Psoas muscle (tissue), 8 donors: ENCODE results near the gene KRT86. TPM values are rescaled to one million over a fixed set of nuclear protein-coding genes. Genes with fewer than 3 reads are reported as not detected.

Experiments
- ATAC-seq, 4 donors: fragments of 200-7000 bp; cut with Tn5 transposase; one replicate each; pipeline ENCODE4 v1.9.1; 2020; ENCODE audit warnings: moderate library complexity in 3 of 4, mild to moderate bottlenecking in 2 of 4
- DNase-seq, 2 donors: peaks; one replicate each; pipeline ENCODE4 v3.0.0-alpha.2; 2020
- H3K27ac ChIP-seq: fragments of 200-600 bp; one replicate; pipeline ENCODE4 v1.8.0; 2022
- H3K27me3 ChIP-seq, 3 donors: fragments of 200-600 bp in 1 of 3; one replicate each; pipeline versions ENCODE4 v1.6.1 to v1.8.0; 2013 to 2022; ENCODE audit warnings: low read length in 2 of 3, mild to moderate bottlenecking in 2 of 3, moderate library complexity in 1 of 3; ENCODE audit not compliant: insufficient read depth in 3 of 3
- H3K36me3 ChIP-seq, 2 donors: fragments of 200-600 bp in 1 of 2; one replicate each; pipeline versions ENCODE4 v1.6.1 to v1.8.0; 2013 to 2022; ENCODE audit warnings: low read depth in 1 of 2, mild to moderate bottlenecking in 1 of 2, moderate library complexity in 1 of 2; ENCODE audit not compliant: insufficient read depth in 1 of 2
- H3K4me1 ChIP-seq: fragments of 200-600 bp; one replicate; pipeline ENCODE4 v1.8.0; 2022
- H3K4me3 ChIP-seq: fragments of 200-600 bp; one replicate; pipeline ENCODE4 v1.8.0; 2022; ENCODE audit warnings: mild to moderate bottlenecking
- H3K9me3 ChIP-seq: fragments of 200-600 bp; one replicate; pipeline ENCODE4 v1.8.0; 2022
- WGBS, 3 donors: extraction: QIAGEN DNeasy Blood & Tissue Kit; methylation state at CpG; one replicate each; pipeline versions ENCODE4 v1.1.6 to v1.1.7; 2013; 5-methylcytosine and 5-hydroxymethylcytosine counted together
- intact Hi-C, 2 donors: fragments of 100-400 bp; cut with DNase I; formaldehyde crosslinking; loops; one replicate each; pipeline versions ENCODE4 v1.11.0 to v1.14.2; 2022
- polyA plus RNA-seq, 3 donors: library from polyadenylated mRNA; stranded (reverse); fragments of 200-250 nt; gene quantifications; one replicate each; pipeline ENCODE4 v1.2.3, GENCODE V29; 2013
- total RNA-seq, 4 donors: library from RNA; stranded (reverse); fragmentation: NEBNext Ultra II Directional in 2 of 4; extraction: Animal tissue kit (Norgen Biotek cat#: 25700) in 2 of 4; gene quantifications; one replicate each; pipeline versions ENCODE4 v1.2.1 to v1.2.4, GENCODE V29; 2021 to 2023
- TF ChIP-seq, protein P1 (sequence below): fragments of 200-600 bp; IDR thresholded peaks from one replicate; pipeline ENCODE4 v1.8.0; 2022; ENCODE audit warnings: antibody characterized with exemption
- donor health status: healthy with polysubstance abuse.
- donor health status: DM: no; HTN: no; CAD: no; lungs with moderate emphysema.
- donor health status: Bipolar disorder and iron deficiency.
- donor health status: healthy.
- donor health status: DM: yes; HTN: yes; CAD: no.
- donor health status: DM: no; HTN: no; CAD: no.
- donor health status: DM: no; HTN: no; CAD: no.
- donor health status: DM: yes; HTN: yes; CAD: no.

Gene KRT86
- total and polyA plus RNA-seq, 7 donors: 0.01 to 0.77 (median 0.05) TPM; not detected in 4

DNA sequence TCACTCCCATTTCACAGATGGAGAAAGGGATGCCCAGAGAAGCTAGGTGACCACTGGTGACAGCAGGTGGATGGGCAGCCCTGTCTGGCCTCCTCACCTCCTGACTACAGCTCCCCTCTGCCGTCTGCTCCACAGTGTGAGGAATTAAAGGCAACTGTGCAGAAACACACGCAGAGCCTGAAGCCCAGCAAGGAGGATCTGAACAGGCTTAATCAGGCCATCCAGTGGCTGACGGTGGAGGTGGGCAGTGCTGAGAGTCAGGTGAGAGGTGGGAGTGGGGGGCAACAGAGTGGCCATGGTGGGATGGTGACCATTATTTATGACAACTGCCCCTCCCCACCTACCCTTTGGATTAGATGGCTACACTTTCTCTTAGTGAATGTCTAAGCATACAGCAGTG lies 1.2 kb downstream of the KRT86 start:
- WGBS, 3 donors: 81 to 100% (median 85%) methylated on average over 3 of the region's 3 CpGs
- no peak for DNase-seq

GRCh38 chr12:52277486-52278245 lies 3.2 kb downstream of the KRT86 start:
- TF ChIP-seq, protein P1, sequence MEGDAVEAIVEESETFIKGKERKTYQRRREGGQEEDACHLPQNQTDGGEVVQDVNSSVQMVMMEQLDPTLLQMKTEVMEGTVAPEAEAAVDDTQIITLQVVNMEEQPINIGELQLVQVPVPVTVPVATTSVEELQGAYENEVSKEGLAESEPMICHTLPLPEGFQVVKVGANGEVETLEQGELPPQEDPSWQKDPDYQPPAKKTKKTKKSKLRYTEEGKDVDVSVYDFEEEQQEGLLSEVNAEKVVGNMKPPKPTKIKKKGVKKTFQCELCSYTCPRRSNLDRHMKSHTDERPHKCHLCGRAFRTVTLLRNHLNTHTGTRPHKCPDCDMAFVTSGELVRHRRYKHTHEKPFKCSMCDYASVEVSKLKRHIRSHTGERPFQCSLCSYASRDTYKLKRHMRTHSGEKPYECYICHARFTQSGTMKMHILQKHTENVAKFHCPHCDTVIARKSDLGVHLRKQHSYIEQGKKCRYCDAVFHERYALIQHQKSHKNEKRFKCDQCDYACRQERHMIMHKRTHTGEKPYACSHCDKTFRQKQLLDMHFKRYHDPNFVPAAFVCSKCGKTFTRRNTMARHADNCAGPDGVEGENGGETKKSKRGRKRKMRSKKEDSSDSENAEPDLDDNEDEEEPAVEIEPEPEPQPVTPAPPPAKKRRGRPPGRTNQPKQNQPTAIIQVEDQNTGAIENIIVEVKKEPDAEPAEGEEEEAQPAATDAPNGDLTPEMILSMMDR: no peak
- Histone ChIP-seq H3K4me1 (peaks cover 7% of the 10 kb centered on the region), H3K9me3 (no peaks in the 10 kb centered on the region), H3K4me3 (no peak overlapping the region), H3K27ac (no peak overlapping the region), H3K36me3 (no peaks in the 10 kb centered on the region), H3K27me3 (peaks cover 0 to 7% (median 0%) of the 10 kb centered on the region in 3 donors)
- intact Hi-C loops: loop anchor here (5.0 kb wide), 2 partner anchors 55 to 65 kb away; no protein-coding TSS in a partner anchor
- DNase-seq (no peak), ATAC-seq (no peak)
- 61 to 85% (median 77%) methylated on average over 9 of the region's 9 CpGs for WGBS, 3 donors

More for the DNA sequence above, 1.2 kb downstream of the KRT86 start:
- peaks cover 5% of the 10 kb centered on the region for H3K4me1 ChIP-seq
- H3K9me3 ChIP-seq: no peaks in the 10 kb centered on the region
- H3K36me3 ChIP-seq: no peaks in the 10 kb centered on the region
- H3K27ac ChIP-seq: no peak overlapping the region
- no peak for ATAC-seq
- TF ChIP-seq, protein P1: no peak
- H3K27me3 ChIP-seq: peaks cover 0 to 7% (median 0%) of the 10 kb centered on the region in 3 donors
- intact Hi-C loops: loop anchor here (5.0 kb wide), 2 partner anchors 53 to 63 kb away; no protein-coding TSS in a partner anchor
- H3K4me3 ChIP-seq: no peak overlapping the region

GRCh38 chr12:52278575-52279421 lies 4.4 kb downstream of the KRT86 start:
- Histone ChIP-seq H3K27ac (no peak overlapping the region), H3K36me3 (no peaks in the 10 kb centered on the region), H3K4me3 (no peak overlapping the region), H3K9me3 (no peaks in the 10 kb centered on the region), H3K27me3 (peaks cover 0 to 6% (median 0%) of the 10 kb centered on the region in 3 donors), H3K4me1 (peaks cover 7% of the 10 kb centered on the region)
- WGBS, 3 donors: 21 to 26% (median 22%) methylated on average over 31 to 32 of the region's 32 CpGs
- TF ChIP-seq, protein P1: peak; percentile 96
- intact Hi-C loops: loop anchor here (5.0 kb wide), 2 partner anchors 56 to 66 kb away; no protein-coding TSS in a partner anchor
- ATAC-seq: peak; percentile 89 to 99 (median 94)
- DNase-seq: peak; percentile 76 to 86

GRCh38 chr12:52279422-52280318 lies 5.2 kb downstream of the KRT86 start:
- no peak for DNase-seq
- intact Hi-C loops: loop anchor here (5.0 kb wide), 2 partner anchors 57 to 67 kb away; no protein-coding TSS in a partner anchor

More at GRCh38 chr12:52279422-52280318, 5.2 kb downstream of the KRT86 start:
- TF ChIP-seq, protein P1: no peak
- WGBS, 3 donors: 92 to 94% (median 93%) methylated on average over 14 of the region's 14 CpGs
- no peaks in the 10 kb centered on the region for H3K9me3 ChIP-seq
- peak overlapping the region; percentile 9 for H3K27ac ChIP-seq
- no peaks in the 10 kb centered on the region for H3K27me3 ChIP-seq
- peaks cover 7% of the 10 kb centered on the region for H3K4me1 ChIP-seq
- H3K36me3 ChIP-seq: no peaks in the 10 kb centered on the region
- no peak overlapping the region for H3K4me3 ChIP-seq
- no peak for ATAC-seq
